Vagina (tissue), 2 donors: ENCODE data around the gene KLHL40.
A peak's percentile ranks its signal among the peaks of the same experiment; 100 is the strongest.

Experiments used
- CTCF ChIP-seq, 3 experiments: fragments of 450-650 bp in 2 of 3; fragments of 200-600 bp in 1 of 3; sonication (generic) in 1 of 3; IDR thresholded peaks; one replicate each; pipeline ENCODE4 v1.5.1; 2017 to 2019; ENCODE audit warnings: antibody characterized with exemption in 3 of 3, mild to moderate bottlenecking in 2 of 3, moderate library complexity in 2 of 3
- POLR2AphosphoS5 ChIP-seq, 2 donors: sonication (generic); formaldehyde crosslinking; IDR thresholded peaks; one replicate each; pipeline ENCODE4 v1.9.0; 2017; ENCODE audit warnings: antibody characterized with exemption in 2 of 2, mild to moderate bottlenecking in 2 of 2, low read depth in 1 of 2; ENCODE audit not compliant: insufficient read depth in 1 of 2

GRCh38 chr3:42665050-42665878 lies 20.1 kb upstream of the KLHL40 start:
- TF ChIP-seq POLR2AphosphoS5 (IDR thresholded peaks at IDR 0.05; ENCODE audit: insufficient read depth in 1 of 2, low read depth in 1 of 2) (peak in 1 of 2 donors; percentile 28), CTCF (IDR thresholded peaks at IDR 0.05) (no peak)
